GM18870 (cell line): ENCODE results near the gene LIFR.
"Not testable (repeated sequence)": the region's sequence is repeated elsewhere in the genome, so short reads cannot be mapped to it uniquely, and the experiment has no call there.

Source experiments
- ATAC-seq: cut with Tn5 transposase; IDR thresholded peaks from one replicate; pipeline ENCODE4 v1.9.1; 2021; ENCODE audit warnings: moderate library complexity; ENCODE audit not compliant: unreplicated experiment

LIFR gene

DNA sequence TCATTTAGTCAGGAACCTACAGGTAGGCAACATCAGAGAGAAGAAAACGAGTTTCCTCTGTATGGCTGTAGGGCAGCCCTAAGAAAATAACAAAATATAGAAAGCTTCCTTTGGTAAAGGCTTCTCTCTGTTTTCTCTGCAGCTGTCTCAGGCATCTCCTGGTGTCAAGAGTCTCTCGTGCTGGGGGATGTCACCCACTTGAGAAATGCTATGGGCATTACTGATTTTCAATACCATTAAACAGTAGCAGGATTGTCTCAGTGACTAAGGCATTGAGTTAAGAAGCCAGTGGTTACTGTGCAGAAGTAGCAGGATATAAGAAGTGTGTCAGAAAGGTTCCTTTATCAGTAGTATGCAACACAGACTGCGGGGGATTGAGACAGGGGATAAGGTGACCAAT, 32.4 kb downstream of the LIFR start:
- ATAC-seq = no peak

DNA sequence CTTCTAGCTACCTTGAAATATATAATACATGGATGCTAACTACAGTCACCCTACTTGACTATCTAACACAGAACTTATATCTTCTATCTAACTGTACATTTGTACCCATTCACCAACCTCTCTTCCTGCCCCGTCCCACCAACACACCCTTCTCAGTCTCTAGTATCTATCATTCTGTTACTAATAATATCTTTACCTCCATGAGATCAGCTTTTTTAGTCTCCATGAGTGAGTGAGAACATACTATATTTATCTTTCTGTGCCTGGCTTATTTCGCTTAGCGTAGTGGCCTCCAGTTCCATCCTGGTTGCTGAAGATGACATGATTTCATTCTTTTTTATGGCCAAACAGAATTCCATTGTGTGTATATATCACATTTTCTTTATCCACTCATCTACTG, 37.0 kb downstream of the LIFR start:
- ATAC-seq = no peak

DNA sequence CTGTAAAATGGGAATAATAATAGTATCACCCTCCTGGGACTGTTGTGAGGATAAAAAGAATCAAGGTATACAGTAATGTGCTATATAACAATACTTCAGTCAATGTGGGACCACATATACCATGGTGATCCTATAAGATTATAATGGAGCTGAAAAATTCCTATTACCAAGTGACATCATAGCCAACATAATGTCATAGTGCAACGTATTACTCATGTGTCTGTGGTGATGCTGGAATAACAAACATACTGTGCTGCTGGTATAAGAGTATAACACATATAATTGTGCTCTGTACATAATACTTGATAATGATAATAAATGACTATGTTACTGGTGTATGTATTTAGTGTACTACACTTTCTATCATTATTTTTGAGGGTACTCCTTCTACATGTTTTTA, 38.1 kb downstream of the LIFR start:
- no peak for ATAC-seq

DNA sequence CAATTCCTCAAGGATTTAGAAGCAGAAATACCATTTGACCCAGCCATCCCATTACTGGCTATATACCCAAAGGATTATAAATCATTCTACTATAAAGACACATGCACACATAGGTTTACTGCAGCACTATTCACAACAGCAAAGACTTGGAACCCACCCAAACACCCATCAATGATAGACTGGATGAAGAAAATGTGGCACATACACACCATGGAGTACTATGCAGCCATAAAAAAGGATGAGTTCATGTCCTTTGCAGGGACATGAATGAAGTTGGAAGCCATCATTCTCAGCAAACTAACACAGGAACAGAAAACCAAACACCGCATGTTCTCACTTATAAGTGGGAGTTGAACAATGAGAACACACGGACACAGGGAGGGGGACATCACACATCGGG, 39.8 kb downstream of the LIFR start:
- ATAC-seq = not testable (repeated sequence)

DNA sequence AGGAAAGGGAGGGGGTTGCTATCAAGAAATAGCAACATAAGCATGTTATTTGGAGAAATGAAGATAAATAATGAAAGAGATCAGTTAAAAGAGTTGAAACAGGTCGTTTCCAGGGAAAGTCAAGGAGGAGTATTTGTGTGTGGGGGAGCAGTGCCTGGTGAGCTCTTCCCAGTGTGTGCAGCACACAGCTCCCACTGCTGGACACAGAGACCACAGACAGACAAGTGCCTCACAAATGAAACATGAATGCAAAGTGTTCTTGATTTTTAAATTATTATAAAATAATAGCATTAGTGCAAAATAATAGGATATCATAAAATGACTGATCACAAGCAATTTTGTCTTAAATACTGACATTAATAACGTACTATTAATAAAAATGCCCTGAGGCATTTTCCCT, 40.8 kb downstream of the LIFR start:
- ATAC-seq = no peak

DNA sequence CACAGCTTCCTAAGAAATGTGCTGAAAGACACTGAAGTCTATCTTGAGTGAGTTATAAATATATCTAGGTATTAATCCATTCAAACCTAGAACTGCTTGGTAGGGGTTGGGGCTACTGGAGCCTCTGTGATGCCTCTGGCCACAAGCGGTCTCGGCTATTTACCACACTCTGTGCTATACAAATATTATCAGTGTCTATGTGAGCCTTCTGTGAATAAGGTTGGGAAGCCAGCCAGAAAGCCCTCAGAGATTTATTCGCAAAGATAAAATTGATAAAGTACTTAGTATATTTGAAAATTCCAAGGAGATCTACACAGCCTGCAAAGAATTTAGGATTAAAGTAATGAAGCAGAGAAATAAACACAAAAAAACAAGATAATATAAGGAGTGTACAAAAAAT, 41.4 kb downstream of the LIFR start:
- ATAC-seq = no peak

DNA sequence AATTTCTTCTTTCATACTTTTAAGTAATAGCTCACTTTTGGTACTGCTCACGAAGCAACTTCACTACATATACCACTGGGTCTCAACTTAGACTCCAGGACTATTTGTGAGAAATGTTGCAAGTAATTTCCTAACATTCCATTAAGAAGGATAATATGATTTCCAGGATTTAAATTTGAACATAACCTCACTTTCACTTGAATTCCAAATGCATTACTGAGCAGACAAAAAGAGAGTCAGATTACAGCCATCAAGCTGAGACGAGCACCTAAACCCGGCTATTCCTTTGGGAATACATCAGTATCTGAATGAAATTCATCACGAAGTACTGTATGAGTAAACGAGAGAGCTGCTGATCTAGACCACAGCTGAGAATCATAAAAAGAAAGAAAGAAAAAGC, 47.3 kb downstream of the LIFR start:
- no peak for ATAC-seq

DNA sequence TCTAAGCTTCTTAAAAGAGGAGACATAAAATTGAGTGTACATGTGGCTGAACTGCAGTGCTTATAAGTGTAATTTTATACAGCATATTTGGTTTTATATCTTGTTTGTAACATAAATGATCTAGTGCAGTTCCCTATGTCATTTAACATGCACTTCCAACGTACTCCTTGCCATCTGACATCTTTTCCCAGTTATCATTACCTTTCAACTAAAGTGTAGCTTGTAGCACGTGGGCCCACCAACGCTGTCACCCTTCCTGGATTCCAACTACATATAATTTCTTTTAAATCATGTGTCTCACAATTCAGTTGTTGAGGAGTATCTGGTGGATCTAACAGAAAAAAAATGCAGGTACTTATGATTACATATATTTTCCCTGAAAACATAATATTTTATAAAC, 50.1 kb downstream of the LIFR start:
- no peak for ATAC-seq

DNA sequence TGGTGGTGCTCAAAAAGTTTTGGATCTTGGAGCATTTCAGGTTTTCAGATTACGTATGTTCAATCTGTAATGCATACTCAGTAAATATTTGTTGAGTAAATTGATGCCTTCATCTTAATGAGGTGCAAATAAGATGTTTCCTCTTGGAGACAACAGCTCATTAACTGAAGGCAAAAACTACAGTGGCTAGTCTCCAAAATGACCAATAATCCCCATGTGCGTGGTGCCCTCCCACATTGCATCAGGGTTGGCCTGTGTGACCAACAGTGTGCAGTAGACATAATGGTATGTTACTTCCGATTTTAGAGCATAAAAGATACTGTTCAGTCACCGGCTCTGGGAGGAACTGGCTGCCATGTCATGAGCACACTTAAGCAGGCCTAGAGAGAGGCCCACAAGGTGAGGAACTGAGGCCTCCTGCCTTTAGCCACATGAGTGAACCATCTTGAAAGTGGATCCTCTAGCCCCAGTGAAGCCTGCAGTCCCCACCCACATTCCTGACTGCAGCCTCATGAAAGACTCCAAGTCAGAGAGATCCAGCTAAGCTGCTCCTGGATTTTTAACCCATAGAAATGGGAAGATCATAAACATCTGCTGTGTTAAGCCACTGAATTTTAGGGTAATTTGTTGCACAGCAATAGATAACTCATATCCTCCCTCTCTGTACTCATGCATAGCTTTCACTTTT, 55.7 kb downstream of the LIFR start:
- ATAC-seq = no peak

DNA sequence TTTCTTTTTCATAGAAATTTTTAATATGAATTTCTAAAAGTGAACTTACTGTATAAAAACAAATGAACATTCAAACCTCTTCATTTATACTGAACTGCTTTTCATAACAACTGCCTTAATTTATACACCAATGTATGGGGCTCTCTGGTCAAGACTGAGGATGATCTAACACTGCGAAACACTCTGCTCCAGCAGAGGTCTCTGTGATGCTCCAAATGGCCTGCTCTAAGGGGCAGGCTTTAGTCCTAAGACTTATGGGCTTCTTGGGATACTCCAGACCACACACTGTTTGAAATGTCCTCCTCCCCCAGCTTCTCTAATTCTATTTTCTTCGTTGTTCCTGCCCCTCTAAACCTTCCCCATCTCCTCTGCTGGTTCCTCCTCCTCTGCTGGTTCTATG, 58.5 kb downstream of the LIFR start:
- no peak for ATAC-seq

DNA sequence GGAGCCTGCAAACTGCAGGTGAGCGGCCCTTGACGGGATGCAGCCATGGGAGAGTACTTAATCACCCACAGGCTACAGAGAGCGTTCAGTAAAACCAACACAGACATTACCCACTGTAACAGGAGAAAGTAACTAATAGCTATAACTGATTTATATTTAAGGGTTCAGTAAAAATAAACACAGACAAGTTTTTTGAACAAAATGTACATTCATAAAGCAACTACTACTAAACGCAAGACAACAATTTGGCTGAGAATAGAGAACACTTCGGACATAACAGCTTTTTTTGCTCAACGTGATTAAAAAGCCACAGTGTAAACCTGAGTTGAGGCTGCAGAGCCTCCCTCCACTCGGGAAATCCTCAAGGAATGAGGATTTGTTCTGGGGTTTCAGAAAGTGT, 61.7 kb downstream of the LIFR start:
- no peak for ATAC-seq

DNA sequence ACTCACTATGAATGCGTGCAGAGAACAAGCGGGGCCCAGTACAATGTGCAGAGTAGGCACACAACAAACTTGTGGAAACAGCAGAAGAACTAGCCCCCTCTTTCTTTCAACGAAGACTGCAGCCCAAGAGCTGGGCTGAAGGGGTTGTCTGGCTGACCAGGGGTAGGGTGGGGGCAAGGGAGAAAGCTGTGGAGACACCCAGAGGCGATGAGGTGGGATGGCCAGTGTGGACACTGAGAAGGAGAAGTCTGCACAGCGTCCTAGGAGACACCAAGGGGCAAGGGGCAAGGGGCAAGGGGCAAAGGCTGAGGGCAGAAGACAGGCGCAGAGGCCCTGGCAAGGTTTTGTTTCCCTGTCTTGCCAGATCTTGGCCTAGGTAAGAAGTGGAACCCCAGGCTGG, 62.3 kb downstream of the LIFR start:
- no peak for ATAC-seq

DNA sequence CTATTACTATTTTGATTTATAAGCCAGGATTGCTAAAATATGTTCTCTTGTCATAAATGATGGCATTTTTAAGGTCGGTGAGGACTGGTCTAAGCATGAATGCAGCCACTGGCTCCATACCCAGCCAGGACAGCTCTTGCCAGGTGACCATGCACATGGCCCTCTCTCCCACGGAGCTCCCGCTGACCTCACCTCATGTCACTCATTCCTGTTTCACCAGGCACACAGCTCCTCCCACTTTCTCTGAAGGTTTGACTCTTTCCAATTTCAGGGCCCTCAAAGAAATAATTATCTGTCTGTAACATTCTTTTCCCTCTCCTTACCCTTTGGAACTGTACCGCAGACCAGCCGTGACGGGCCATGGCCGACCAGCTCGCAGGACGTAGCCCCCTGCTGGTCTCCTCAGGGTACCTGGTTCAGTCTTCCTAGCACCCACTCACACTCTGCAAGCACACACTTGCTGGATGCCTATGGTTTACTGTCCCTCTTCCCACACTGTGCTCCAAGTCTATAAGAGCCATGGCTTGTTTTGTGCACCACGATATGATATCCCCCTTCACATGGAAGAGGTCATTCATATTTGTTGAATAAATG, 72.5 kb downstream of the LIFR start:
- no peak for ATAC-seq

DNA sequence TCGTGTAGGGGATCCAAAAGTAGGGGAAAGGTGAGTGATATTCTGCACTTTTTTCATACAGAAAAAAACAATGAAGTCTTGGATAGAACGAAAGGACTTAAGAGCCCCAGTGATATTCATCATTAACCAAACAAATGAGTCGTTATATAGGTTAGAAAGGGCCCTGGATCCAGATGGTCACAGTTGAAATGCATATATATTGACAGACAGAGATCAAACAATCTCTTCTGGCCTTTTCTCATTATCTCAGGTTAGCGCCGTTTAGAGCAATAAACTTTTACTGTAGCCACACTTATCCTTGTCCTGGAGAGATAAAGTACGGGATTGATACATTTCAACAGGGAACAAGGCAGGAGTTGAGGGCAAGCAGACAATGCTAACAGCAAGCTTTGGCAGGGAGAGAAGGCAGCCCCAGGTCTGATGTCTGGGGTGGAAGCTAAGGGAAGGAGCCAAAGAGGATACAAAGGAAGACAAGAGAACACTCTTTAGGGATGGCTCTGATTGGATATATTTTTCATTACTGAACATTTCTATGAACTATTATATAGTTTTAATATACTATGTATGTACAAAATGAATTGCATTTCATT, 77.0 kb downstream of the LIFR start:
- ATAC-seq = no peak

DNA sequence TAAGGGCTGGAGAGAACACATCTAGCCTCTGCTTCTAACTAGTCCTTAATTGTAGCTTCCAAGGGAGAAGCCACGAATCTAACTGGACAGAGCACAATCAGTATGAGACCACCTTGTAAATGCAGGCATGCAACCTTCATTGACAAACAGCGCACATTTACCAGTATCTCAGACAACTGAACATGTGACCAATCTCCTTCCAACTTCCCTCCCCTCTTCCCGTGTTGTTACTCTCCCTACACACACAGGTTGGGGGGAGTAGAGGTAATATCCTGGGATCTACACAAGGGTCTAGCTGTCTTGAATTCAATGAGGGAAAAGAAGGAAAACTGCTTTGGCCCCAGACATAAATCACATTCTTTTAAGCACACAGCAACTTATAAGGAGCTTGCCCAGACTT, 77.6 kb downstream of the LIFR start:
- no peak for ATAC-seq

DNA sequence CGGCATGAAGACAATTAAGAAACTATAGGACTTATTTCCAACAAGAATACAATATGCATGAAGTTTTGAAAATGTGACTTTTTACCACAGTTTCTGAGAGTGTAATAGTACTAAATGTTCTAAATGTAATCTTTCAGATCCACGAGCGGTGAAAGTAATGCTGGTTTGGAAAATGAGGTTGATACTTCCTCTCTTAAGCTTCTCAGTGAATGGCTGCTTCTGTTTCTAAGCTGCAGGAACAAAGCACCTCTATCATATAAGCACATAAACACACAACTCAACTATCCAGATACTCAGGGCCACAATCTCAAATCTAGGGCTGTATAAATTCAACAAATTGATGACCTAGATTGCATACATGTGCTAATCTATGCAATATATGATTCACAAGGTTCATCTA, 78.3 kb downstream of the LIFR start:
- ATAC-seq = no peak

DNA sequence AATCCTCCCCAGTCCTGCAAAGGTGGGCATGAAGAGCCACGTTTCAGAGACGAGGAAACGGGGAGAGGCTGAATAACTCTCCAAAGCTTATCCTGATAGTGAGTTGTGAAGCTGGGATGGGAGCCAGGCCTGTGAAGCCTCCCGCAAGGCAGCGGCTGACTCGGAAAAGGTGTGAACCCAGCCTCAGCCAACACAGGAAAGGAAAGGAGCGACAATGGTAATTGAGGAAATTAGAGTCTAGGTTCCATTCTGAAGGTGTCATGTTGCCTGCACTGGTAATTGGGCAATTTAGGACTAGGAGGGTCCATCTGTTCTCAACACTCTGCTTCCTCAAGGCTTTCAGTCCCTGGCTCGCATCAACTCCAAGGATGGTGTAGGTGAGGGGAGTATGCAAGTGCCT, 83.4 kb downstream of the LIFR start:
- ATAC-seq = no peak

DNA sequence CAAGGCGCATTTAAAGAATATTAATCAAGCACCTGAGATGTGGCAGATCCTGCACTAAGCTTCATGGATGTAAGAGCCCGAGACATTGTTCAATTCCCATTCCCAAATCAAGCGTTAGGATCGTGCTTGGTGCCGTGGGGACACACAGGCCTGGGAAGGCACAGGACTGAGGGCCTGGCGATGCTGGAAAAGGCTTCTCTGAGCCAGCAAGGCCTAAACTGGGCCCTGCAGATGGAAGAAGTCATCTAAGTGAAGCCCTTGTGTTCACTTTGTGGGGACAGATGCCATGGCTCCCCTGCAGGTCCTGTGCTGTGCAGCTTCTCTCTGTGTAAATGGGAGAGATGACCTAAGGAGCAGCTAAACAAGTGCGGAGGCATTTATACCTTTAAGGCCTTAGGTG, 83.9 kb downstream of the LIFR start:
- ATAC-seq = no peak

DNA sequence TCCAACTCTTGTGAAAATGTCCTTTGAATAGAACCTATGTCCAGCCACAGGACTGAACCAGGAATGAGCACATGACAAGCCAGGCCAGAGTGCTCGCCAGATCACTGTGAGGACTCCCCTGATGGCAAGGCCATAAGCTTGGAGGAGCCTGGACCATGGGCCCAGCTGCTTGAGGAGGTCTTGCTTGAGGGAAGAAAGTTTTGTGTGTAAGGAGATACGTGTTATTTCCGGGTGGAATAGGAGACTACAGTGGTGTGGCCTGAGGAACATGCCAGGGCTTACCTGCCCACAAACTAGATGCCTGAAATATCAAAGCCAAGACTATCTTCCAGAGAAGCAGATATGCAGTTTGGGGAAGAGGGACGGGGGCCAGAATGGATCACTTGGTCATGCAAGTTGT, 84.7 kb downstream of the LIFR start:
- ATAC-seq = no peak

DNA sequence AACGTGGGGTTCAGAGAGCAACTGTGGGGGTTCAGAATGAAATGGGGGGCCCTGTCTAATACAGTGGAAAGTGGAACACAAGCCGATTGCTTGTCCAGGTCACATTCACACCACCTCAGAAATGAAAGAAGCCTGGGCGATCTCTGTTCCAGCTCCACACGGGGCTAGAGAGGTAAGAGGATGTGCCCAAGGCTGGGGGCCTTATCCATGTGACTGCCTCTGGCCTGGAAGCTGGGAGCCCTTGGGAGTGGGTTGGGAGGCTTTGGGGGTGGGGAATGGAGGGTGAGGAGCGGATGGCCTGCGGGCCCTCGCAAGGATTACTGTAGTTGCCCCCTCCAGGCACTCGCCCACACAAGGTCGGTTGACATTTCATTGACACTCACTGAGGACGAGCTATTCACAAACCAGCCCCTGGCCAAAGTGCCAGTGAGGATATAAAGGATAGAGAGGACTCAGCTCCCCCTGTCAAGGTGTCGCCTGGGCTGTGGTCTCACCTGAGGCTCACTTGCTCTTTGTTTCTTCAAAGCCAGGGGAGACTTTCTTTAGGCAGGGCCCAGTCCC, 86.7 kb downstream of the LIFR start:
- ATAC-seq = no peak

DNA sequence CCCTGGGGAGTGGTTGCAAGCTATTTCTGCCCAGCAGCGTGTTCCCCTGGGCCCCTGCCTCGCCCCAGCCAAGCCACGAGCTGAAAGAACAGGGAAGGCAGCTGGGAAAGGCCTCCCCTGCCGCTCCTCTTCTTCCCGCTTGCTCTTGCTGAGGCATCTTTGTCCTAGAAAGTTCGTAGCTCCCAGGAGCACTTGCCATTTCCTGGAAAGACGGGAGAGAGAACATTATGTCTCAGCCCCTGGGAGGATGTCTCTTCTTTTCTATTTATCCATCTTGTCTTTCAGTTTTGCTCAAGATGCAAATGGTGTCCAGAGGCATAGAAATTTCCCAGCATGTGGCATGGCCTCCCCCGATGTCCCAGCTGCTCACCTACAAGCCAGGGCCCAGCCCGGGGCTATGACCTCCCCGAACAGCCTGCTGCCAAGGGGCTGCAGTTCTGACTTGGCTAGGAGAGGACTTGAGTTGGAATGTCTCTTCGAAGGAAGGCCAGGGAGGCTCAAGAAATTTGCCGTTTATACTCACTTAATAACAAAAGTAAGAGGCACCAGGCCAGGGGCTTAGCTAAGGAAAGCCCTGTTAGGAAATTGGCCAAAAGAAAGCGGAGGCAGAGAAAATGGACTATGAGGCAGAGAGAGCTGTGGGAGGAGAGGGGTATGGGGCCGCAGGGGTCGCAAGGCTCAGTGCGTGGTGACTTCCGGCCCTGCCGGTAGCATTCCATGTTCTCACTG, 87.3 kb downstream of the LIFR start:
- ATAC-seq = no peak

DNA sequence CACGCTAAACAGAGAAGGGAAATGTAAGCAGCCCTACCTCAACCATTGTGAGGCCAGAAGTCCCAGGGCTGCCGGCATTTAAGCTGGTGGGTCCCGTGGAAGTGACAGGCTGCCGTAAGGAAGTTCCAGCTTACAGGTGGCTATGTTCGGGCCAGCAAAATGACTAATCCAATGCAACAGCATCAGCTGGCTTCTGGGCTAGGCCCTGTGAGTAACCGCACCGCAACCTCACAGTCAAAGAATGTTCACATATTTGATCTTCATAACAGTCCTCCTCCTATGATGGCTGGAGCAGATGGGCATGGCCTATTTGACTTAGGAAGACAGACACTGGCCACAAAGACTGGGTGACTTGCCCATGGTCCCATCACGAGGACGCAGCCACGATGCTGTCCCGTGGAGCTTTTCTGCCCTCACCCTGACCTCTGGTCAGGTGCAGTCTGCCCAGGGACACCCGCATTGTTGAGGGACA, 88.2 kb downstream of the LIFR start:
- ATAC-seq = no peak
